CD14-positive monocyte (primary cell): ENCODE data around the gene GRK5. TPM values are rescaled to one million over a fixed set of nuclear protein-coding genes. Genes with fewer than 3 reads are reported as not detected.

Source experiments
- DNase-seq, 3 donors: peaks; one replicate each; pipeline ENCODE4 v3.0.0-alpha.2; 2011 to 2022
- H2AFZ ChIP-seq: 2 replicates; pipeline ENCODE4 v1.6.0; 2012; ENCODE audit warnings: mild to moderate bottlenecking, low read depth, low read length, inconsistent platforms; ENCODE audit not compliant: insufficient read depth, poor library complexity, severe bottlenecking
- H3K27ac ChIP-seq, 2 donors: 1 replicate in 1 of 2; 2 replicates in 1 of 2; pipeline ENCODE4 v1.5.1; 2012 to 2013; ENCODE audit warnings: low read length in 2 of 2, control low read depth in 1 of 2, inconsistent platforms in 1 of 2, low read depth in 1 of 2, mild to moderate bottlenecking in 1 of 2
- H3K27me3 ChIP-seq, 2 donors: one replicate each; pipeline versions ENCODE4 v1.6.0 to v1.6.1; 2011 to 2013; ENCODE audit warnings: low read length in 2 of 2; ENCODE audit not compliant: control insufficient read depth in 2 of 2, insufficient read depth in 2 of 2
- H3K36me3 ChIP-seq, 2 donors: replicated peaks in 1 of 2; 1 replicate in 1 of 2; 2 replicates in 1 of 2; pipeline versions ENCODE4 v1.5.1 to v1.6.1; 2012 to 2013; ENCODE audit warnings: low read length in 2 of 2, control low read depth in 1 of 2, inconsistent platforms in 1 of 2, mild to moderate bottlenecking in 1 of 2; ENCODE audit not compliant: insufficient read depth in 2 of 2, control insufficient read depth in 1 of 2
- H3K4me1 ChIP-seq, 2 donors: 1 replicate in 1 of 2; 2 replicates in 1 of 2; pipeline versions ENCODE4 v1.5.1 to v1.6.1; 2012 to 2013; ENCODE audit warnings: low read length in 2 of 2, control low read depth in 1 of 2, inconsistent platforms in 1 of 2, mild to moderate bottlenecking in 1 of 2, moderate library complexity in 1 of 2; ENCODE audit not compliant: insufficient read depth in 2 of 2, control insufficient read depth in 1 of 2
- H3K4me2 ChIP-seq: replicated peaks from 2 replicates; pipeline ENCODE3; 2012; ENCODE audit warnings: low read length, moderate library complexity, mild to moderate bottlenecking; ENCODE audit not compliant: poor library complexity, severe bottlenecking; ENCODE audit errors: extremely low read depth
- H3K4me3 ChIP-seq, 3 experiments: fragments of 200-600 bp in 1 of 3; sonication (generic) in 1 of 3; replicated peaks in 1 of 3; 1 replicate in 2 of 3; 2 replicates in 1 of 3; pipeline ENCODE4 v1.5.1; 2011 to 2013; ENCODE audit warnings: low read length in 3 of 3, mild to moderate bottlenecking in 3 of 3, control low read depth in 2 of 3, low read depth in 2 of 3, inconsistent platforms in 1 of 3, moderate library complexity in 1 of 3
- H3K79me2 ChIP-seq: 2 replicates; pipeline ENCODE4 v1.6.0; 2012; ENCODE audit warnings: mild to moderate bottlenecking, control low read depth, inconsistent platforms, low read length, moderate library complexity; ENCODE audit not compliant: insufficient read depth
- H3K9ac ChIP-seq: 2 replicates; pipeline ENCODE4 v1.6.0; 2017; ENCODE audit warnings: low read length, mild to moderate bottlenecking; ENCODE audit not compliant: insufficient read depth, poor library complexity, severe bottlenecking
- H3K9me3 ChIP-seq, 2 donors: replicated peaks in 1 of 2; 1 replicate in 1 of 2; 2 replicates in 1 of 2; pipeline versions ENCODE4 v1.5.1 to v1.6.1; 2012 to 2013; ENCODE audit warnings: low read length in 2 of 2, control low read depth in 1 of 2; ENCODE audit not compliant: control insufficient read depth in 1 of 2, insufficient read depth in 1 of 2
- H4K20me1 ChIP-seq: 2 replicates; pipeline ENCODE4 v1.6.0; 2012; ENCODE audit warnings: mild to moderate bottlenecking, low read length, control low read depth, moderate library complexity; ENCODE audit not compliant: insufficient read depth
- H3K27ac Mint-ChIP-seq, 7 donors: one replicate each; pipeline ENCODE4 v1.8.0; 2020; ENCODE audit warnings: mild to moderate bottlenecking in 7 of 7, mixed read lengths in 7 of 7, moderate library complexity in 6 of 7, inconsistent platforms in 2 of 7
- H3K27me3 Mint-ChIP-seq, 3 donors: one replicate each; pipeline ENCODE4 v1.8.0; 2021 to 2022; ENCODE audit warnings: low read depth in 3 of 3, mild to moderate bottlenecking in 3 of 3, mixed read lengths in 3 of 3, moderate library complexity in 3 of 3, inconsistent platforms in 1 of 3
- H3K36me3 Mint-ChIP-seq, 2 donors: one replicate each; pipeline ENCODE4 v1.8.0; 2020; ENCODE audit warnings: mixed read lengths in 2 of 2, inconsistent platforms in 1 of 2, mild to moderate bottlenecking in 1 of 2
- H3K4me1 Mint-ChIP-seq: one replicate; pipeline ENCODE4 v1.8.0; 2020; ENCODE audit warnings: mild to moderate bottlenecking, mixed read lengths
- H3K4me3 Mint-ChIP-seq, 2 donors: one replicate each; pipeline ENCODE4 v1.8.0; 2020; ENCODE audit warnings: mild to moderate bottlenecking in 2 of 2, mixed read lengths in 2 of 2, moderate library complexity in 1 of 2
- H3K9me3 Mint-ChIP-seq, 7 donors: one replicate each; pipeline ENCODE4 v1.8.0; 2020 to 2022; ENCODE audit warnings: mixed read lengths in 7 of 7, mild to moderate bottlenecking in 6 of 7, moderate library complexity in 6 of 7, inconsistent platforms in 2 of 7
- CTCF ChIP-seq: fragments of 200-600 bp; IDR thresholded peaks from one replicate; pipeline ENCODE4 v1.8.0; 2022; ENCODE audit warnings: antibody characterized with exemption, mild to moderate bottlenecking
- WGBS: methylation state at CpG from one replicate; pipeline ENCODE4 v1.1.5; 2013; ENCODE audit warnings: missing lambda C conversion rate; ENCODE audit not compliant: insufficient coverage; 5-methylcytosine and 5-hydroxymethylcytosine counted together
- intact Hi-C, 2 donors: fragments of 100-400 bp; cut with micrococcal nuclease; formaldehyde crosslinking; loops; one replicate each; pipeline versions ENCODE4 v1.15.0 to v1.15.1; 2023
- polyA plus RNA-seq, 3 donors: library from polyadenylated mRNA; depleted of rRNA in 1 of 3; unstranded in 2 of 3; stranded (reverse) in 1 of 3; fragments of 300-500 nt in 2 of 3; fragments of >200 nt in 1 of 3; fragmentation: Illumina TruSeq in 2 of 3; gene quantifications; 1 replicate in 2 of 3; 2 replicates in 1 of 3; pipeline ENCODE4 v1.2.3, GENCODE V29; 2012 to 2021

Gene GRK5
- polyA plus RNA-seq, 3 donors = 1.2 to 6.5 (median 2.8) TPM

- no peaks in the 10 kb centered on the region for H4K20me1 ChIP-seq
- H3K36me3 ChIP-seq = no peaks in the 10 kb centered on the region
- DNase-seq = no peak
- H3K9me3 Mint-ChIP-seq = no peaks in the 10 kb centered on the region
- H3K4me3 Mint-ChIP-seq = no peak overlapping the region
- intact Hi-C loops = loop anchor here (2.0 to 10.0 kb wide), 3 partner anchors 63 to 276 kb away; partner anchors contain the start of gene GRK5 (in 2 of the 2)
- 94% methylated on average over 4 of the region's 9 CpGs for WGBS
- H3K27me3 ChIP-seq = no peaks in the 10 kb centered on the region
- H3K27me3 Mint-ChIP-seq = peaks cover 0 to 8% (median 5%) of the 10 kb centered on the region in 3 donors
- no peak overlapping the region for H2AFZ ChIP-seq
- H3K4me1 Mint-ChIP-seq = peaks cover 4% of the 10 kb centered on the region
- no peak overlapping the region for H3K9ac ChIP-seq
- peaks cover 3 to 6% of the 10 kb centered on the region in 2 donors for H3K36me3 Mint-ChIP-seq
- H3K4me1 ChIP-seq = peaks cover 0 to 4% of the 10 kb centered on the region in 2 donors
- no peak overlapping the region for H3K4me3 ChIP-seq
- H3K9me3 ChIP-seq = no peaks in the 10 kb centered on the region
- H3K79me2 ChIP-seq = no peaks in the 10 kb centered on the region
- no peak overlapping the region for H3K27ac ChIP-seq
- H3K27ac Mint-ChIP-seq = no peak overlapping the region
- no peak overlapping the region for H3K4me2 ChIP-seq
- TF ChIP-seq CTCF = no peak
Measured at GRCh38 chr10:119417852-119418251, 210.5 kb downstream of the GRK5 start.

GRCh38 chr10:119418362-119418761, 211.0 kb downstream of the GRK5 start:
- Mint-ChIP-seq H3K4me1 (peaks cover 4% of the 10 kb centered on the region), H3K27me3 (peaks cover 2 to 8% (median 5%) of the 10 kb centered on the region in 3 donors), H3K4me3 (no peak overlapping the region), H3K27ac (no peak overlapping the region), H3K9me3 (no peaks in the 10 kb centered on the region), H3K36me3 (peaks cover 5 to 6% of the 10 kb centered on the region in 2 donors)
- intact Hi-C loops = loop anchor here (5.0 to 10.0 kb wide), 2 partner anchors 64 to 276 kb away; no protein-coding TSS in a partner anchor
- Histone ChIP-seq H3K27me3 (no peaks in the 10 kb centered on the region), H3K36me3 (no peaks in the 10 kb centered on the region), H3K9me3 (no peaks in the 10 kb centered on the region), H2AFZ (no peak overlapping the region), H4K20me1 (no peaks in the 10 kb centered on the region), H3K27ac (no peak overlapping the region), H3K4me2 (no peak overlapping the region), H3K79me2 (no peaks in the 10 kb centered on the region), H3K4me1 (peaks cover 0 to 4% of the 10 kb centered on the region in 2 donors), H3K4me3 (no peak overlapping the region), H3K9ac (no peak overlapping the region)
- no peak for TF ChIP-seq CTCF
- DNase-seq = no peak
- WGBS = 100% methylated on average over 4 of the region's 4 CpGs
